ENCODE results near the gene GSK3A. TPM values are rescaled to one million over a fixed set of nuclear protein-coding genes. Genes with fewer than 3 reads are reported as not detected.
A peak's percentile ranks its signal among the peaks of the same experiment; 100 is the strongest.

GSK3A gene
- total and polyA plus RNA-seq, 9 of the 15 experiments (the other 6 are each of a cell fraction or from before 2014, with no cell fraction given), result 0.62 to 90.7 (median 33.3) TPM

DNA sequence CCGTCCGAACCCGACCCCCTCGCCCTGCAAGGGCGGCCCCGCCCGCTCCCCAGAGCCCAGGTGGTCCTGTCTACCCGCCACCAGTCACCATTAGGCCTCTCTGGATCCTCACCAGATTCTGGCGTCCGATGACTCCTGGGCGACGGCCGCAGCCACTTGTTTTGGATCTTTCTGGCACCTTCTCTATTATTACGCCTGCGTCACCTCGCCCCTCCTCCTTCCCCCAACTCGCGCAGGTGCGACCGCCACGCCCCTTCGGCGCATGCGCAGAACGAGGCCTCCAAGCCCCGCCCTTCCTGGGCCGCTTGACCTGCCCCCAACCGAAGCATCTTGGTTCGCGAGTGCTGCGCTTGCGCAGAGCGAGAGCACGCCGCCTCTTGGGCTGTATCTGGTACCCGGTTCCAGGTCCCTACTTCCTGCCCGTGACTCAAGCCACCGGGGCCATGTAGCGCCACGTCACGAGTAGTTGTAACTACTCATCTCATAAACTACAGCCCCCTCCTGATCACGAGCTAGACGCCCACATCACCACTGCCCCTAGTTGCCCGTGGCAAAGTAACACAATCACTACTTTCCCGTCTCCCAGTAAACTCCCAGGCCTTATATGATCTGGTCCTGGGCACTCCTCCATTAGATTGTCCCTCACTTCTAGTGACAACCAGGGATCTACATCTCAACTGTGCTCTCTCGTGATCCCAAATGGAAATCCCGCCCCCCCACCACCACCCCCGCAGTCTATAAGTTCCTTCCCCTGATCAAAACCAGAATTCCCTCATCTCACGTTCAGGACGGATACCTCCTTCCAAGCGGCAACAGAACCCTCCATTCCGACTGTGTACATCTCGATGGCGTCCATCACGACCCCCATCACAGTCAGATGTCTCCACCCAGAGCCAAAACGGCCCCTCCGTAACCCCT lies 24.6 kb downstream of the GSK3A start, which contains the start of gene DEDD2 (continued):
- TF ChIP-seq EP300 (IDR thresholded peaks at IDR 0.05; ENCODE audit: low read length) (no peak; the same call in 1 of the 2 replicates), ATF4 (CRISPR knock-in tag; IDR thresholded peaks at IDR 0.05) (no peak), HMBOX1 (IDR thresholded peaks at IDR 0.05) (peak; percentile 55; the same call in 1 of the 2 replicates), SRSF1 (IDR thresholded peaks at IDR 0.05; ENCODE audit: low read depth, low read length) (no peak), NR1H2 (CRISPR knock-in tag; IDR thresholded peaks at IDR 0.05) (no peak), ZNF717 (CRISPR knock-in tag; IDR thresholded peaks at IDR 0.05) (no peak), ZNF146 (CRISPR knock-in tag; IDR thresholded peaks at IDR 0.05; ENCODE audit: unreplicated experiment) (no peak), NR2C1 (IDR thresholded peaks at IDR 0.05) (no peak), NR2C1 (tag; IDR thresholded peaks at IDR 0.05) (peak; percentile 61), ZNF407 (IDR thresholded peaks at IDR 0.05; ENCODE audit: low read depth) (no peak), HMG20B (CRISPR knock-in tag; IDR thresholded peaks at IDR 0.05) (no peak), ZNF197 (CRISPR knock-in tag; IDR thresholded peaks at IDR 0.05; ENCODE audit: low read depth) (no peak), ATF1 (CRISPR knock-in tag; IDR thresholded peaks at IDR 0.05) (no peak), ATF1 (tag; IDR thresholded peaks at IDR 0.05) (peak; percentile 91), STAT6 (CRISPR knock-in tag; IDR thresholded peaks at IDR 0.05) (0 out of 2 replicates have a peak, but pooled peaks have one; percentile 59), KAT8 (IDR thresholded peaks at IDR 0.05; ENCODE audit: low read depth) (no peak)
